HG03135 (cell line): ENCODE data around the gene PEMT.

Source experiments
- ATAC-seq: cut with Tn5 transposase; IDR thresholded peaks from one replicate; pipeline ENCODE4 v1.9.1; 2021; ENCODE audit warnings: mild to moderate bottlenecking, moderate library complexity; ENCODE audit not compliant: unreplicated experiment

The PEMT gene

GRCh38 chr17:17537311-17538099 is 54.0 kb downstream of the PEMT start:
- no peak for ATAC-seq

- no peak for ATAC-seq
Measured at GRCh38 chr17:17536702-17537101, 54.8 kb downstream of the PEMT start.

- no peak for ATAC-seq
Measured at GRCh38 chr17:17535957-17536356, 55.6 kb downstream of the PEMT start.

- ATAC-seq, result no peak
Measured at GRCh38 chr17:17533901-17534441, 57.5 kb downstream of the PEMT start.

- no peak for ATAC-seq
Measured at GRCh38 chr17:17532991-17533390, 58.5 kb downstream of the PEMT start.

- ATAC-seq, result no peak
Measured at GRCh38 chr17:17531156-17531555, 60.4 kb downstream of the PEMT start.

GRCh38 chr17:17528696-17529652 is 62.5 kb downstream of the PEMT start:
- no peak for ATAC-seq

- ATAC-seq, result no peak
Measured at GRCh38 chr17:17527956-17528500, 63.5 kb downstream of the PEMT start.

GRCh38 chr17:17527534-17527933 is 64.0 kb downstream of the PEMT start:
- no peak for ATAC-seq

- ATAC-seq, result no peak
Measured at GRCh38 chr17:17526369-17526768, 65.1 kb downstream of the PEMT start.

- no peak for ATAC-seq
Measured at GRCh38 chr17:17525956-17526355, 65.6 kb downstream of the PEMT start.

GRCh38 chr17:17525311-17525710 is 66.2 kb downstream of the PEMT start:
- no peak for ATAC-seq

GRCh38 chr17:17523731-17524490 is 67.6 kb downstream of the PEMT start:
- ATAC-seq, result no peak

GRCh38 chr17:17523001-17523730 is 68.3 kb downstream of the PEMT start:
- ATAC-seq, result no peak

- no peak for ATAC-seq
Measured at GRCh38 chr17:17520599-17521232, 70.8 kb downstream of the PEMT start.

GRCh38 chr17:17519886-17520285 is 71.6 kb downstream of the PEMT start:
- ATAC-seq, result no peak

GRCh38 chr17:17518951-17519350 is 72.6 kb downstream of the PEMT start:
- ATAC-seq, result no peak

- no peak for ATAC-seq
Measured at GRCh38 chr17:17518014-17518413, 73.5 kb downstream of the PEMT start.

- ATAC-seq, result no peak
Measured at GRCh38 chr17:17516941-17517720, 74.4 kb downstream of the PEMT start.
